Astrocyte (in vitro differentiated cells and primary cell): ENCODE results near the gene LRRC7.

Source experiments
- CTCF ChIP-seq: IDR thresholded peaks from 2 replicates; pipeline ENCODE4 v1.5.1; 2011; ENCODE audit warnings: low read depth, mild to moderate bottlenecking, inconsistent platforms, low read length, moderate library complexity; ENCODE audit not compliant: insufficient read depth
- EZH2 ChIP-seq: IDR thresholded peaks from 2 replicates; pipeline ENCODE4 v1.6.1; 2012; ENCODE audit warnings: mild to moderate bottlenecking, low read length, inconsistent platforms; ENCODE audit not compliant: insufficient read depth

- peak; percentile 71 for TF ChIP-seq CTCF
- no peak for TF ChIP-seq EZH2
Measured at GRCh38 chr1:69737527-69738185, 169.9 kb downstream of the LRRC7 start.
